ENCODE measurements around the gene MAD1L1. TPM values are rescaled to one million over a fixed set of nuclear protein-coding genes. Genes with fewer than 3 reads are reported as not detected.

The MAD1L1 gene
- total RNA-seq, 1 experiment from 2014 or later, result 38.5 TPM

- H3K4me2 ChIP-seq (ENCODE audit: low read length), result no peak overlapping the region
- no peaks in the 10 kb centered on the region for H3K9me2 ChIP-seq (ENCODE audit: insufficient read depth)
- intact Hi-C loops (cut with micrococcal nuclease), result no loop called here
- ChIA-PET CTCF (no interaction called here), POLR2A (no interaction called here), RAD21 (ENCODE audit: low non-redundant PET in 1 of 2, low total read pairs in 2 of 2, uncharacterized antibody in 2 of 2, unreplicated experiment in 2 of 2) (no interaction called here)
- no peaks in the 10 kb centered on the region for H3K9me3 ChIP-seq (ENCODE audit: control insufficient read depth in 1 of 2, insufficient read depth in 1 of 2, low read depth in 1 of 2, low read length in 2 of 2)
- no peaks in the 10 kb centered on the region for H3K79me2 ChIP-seq (ENCODE audit: insufficient read depth, low read length)
- H3K4me1 ChIP-seq (ENCODE audit: control insufficient read depth in 1 of 2, insufficient read depth in 2 of 2, low read length in 2 of 2), result peaks cover 4 to 14% of the 10 kb centered on the region in 2 experiments
- H3K4me3 ChIP-seq (replicated peaks in 1 of 2; ENCODE audit: low read depth in 1 of 2, low read length in 2 of 2), result no peak overlapping the region
- no peak overlapping the region for H3K9ac ChIP-seq (ENCODE audit: low read length)
- H3K27me3 ChIP-seq (ENCODE audit: insufficient read depth, low read length), result no peaks in the 10 kb centered on the region
- no peaks in the 10 kb centered on the region; a peak in 1 of 4 replicates for H3K36me3 ChIP-seq (ENCODE audit: control insufficient read depth in 1 of 2, insufficient read depth in 2 of 2, low read length in 2 of 2)
- DNase-seq (ENCODE audit: low read depth, low spot score) (no peak), ATAC-seq (no peak)
- no peak overlapping the region for H2AFZ ChIP-seq (ENCODE audit: low read depth, low read length, poor library complexity, severe bottlenecking)
- no peaks in the 10 kb centered on the region for H4K20me1 ChIP-seq (ENCODE audit: insufficient read depth)
- no TSS peak for BruUV-seq (replicated peaks)
- TF ChIP-seq EGR1 (IDR thresholded peaks at IDR 0.05; ENCODE audit: low read depth) (no peak), ATF3 (IDR thresholded peaks at IDR 0.05) (no peak), MAX (IDR thresholded peaks at IDR 0.05) (no peak), CEBPB (IDR thresholded peaks at IDR 0.05; ENCODE audit: low read depth) (no peak), SP1 (IDR thresholded peaks at IDR 0.05; ENCODE audit: low read depth) (no peak), ELF1 (IDR thresholded peaks at IDR 0.05; ENCODE audit: borderline replicate concordance, low read depth) (no peak), EZH2phosphoT487 (IDR thresholded peaks at IDR 0.05; ENCODE audit: borderline replicate concordance) (no peak), ZBTB33 (IDR thresholded peaks at IDR 0.05; ENCODE audit: extremely low read depth, insufficient replicate concordance, low read length) (no peak), TCF7L2 (IDR thresholded peaks at IDR 0.05; ENCODE audit: borderline replicate concordance, extremely low read depth, insufficient read depth, insufficient read length) (no peak), EZH2 (IDR thresholded peaks at IDR 0.05) (no peak), ZNF274 (IDR thresholded peaks at IDR 0.05; ENCODE audit: low read depth, low read length) (no peak), YY1 (IDR thresholded peaks at IDR 0.05; ENCODE audit: extremely low read depth, insufficient replicate concordance, low read depth, low read length) (no peak)
- no peak overlapping the region for H3K27ac ChIP-seq (ENCODE audit: low read depth, low read length)
Measured at GRCh38 chr7:2122651-2123050, 110.1 kb downstream of the MAD1L1 start.
